Middle frontal gyrus (tissue), 1 donor: ENCODE data around the gene ATP13A5.
A peak's percentile ranks its signal among the peaks of the same experiment; 100 is the strongest.

Experiments
- DNase-seq: peaks from one replicate; pipeline ENCODE4 v3.0.0-alpha.2; 2015; ENCODE audit warnings: low spot score; ENCODE audit errors: extremely low spot score

ATP13A5 gene

GRCh38 chr3:193270451-193270850 is 108.1 kb downstream of the ATP13A5 start:
- no peak for DNase-seq

- no peak for DNase-seq
Observed at GRCh38 chr3:193269343-193270028, 109.1 kb downstream of the ATP13A5 start.

GRCh38 chr3:193262707-193263106 is 115.8 kb downstream of the ATP13A5 start:
- DNase-seq = no peak

GRCh38 chr3:193261970-193262369 is 116.6 kb downstream of the ATP13A5 start:
- no peak for DNase-seq

- no peak for DNase-seq
Observed at GRCh38 chr3:193253986-193254660, 124.4 kb downstream of the ATP13A5 start.

- DNase-seq = no peak
Observed at GRCh38 chr3:193250492-193250891, 128.1 kb downstream of the ATP13A5 start.

GRCh38 chr3:193248848-193249468 is 129.6 kb downstream of the ATP13A5 start:
- DNase-seq = no peak

GRCh38 chr3:193243571-193243970 is 135.0 kb downstream of the ATP13A5 start:
- DNase-seq = no peak

GRCh38 chr3:193241716-193242115 is 136.8 kb downstream of the ATP13A5 start:
- no peak for DNase-seq

- peak; percentile 36 for DNase-seq
Observed at GRCh38 chr3:193240850-193241706, 137.5 kb downstream of the ATP13A5 start, which contains the start of gene PLAAT1. PLAAT1 (plus strand) TSS chr3:193241222; CDS start chr3:193255651, 14,429 bp downstream.

GRCh38 chr3:193240436-193240849 is 138.1 kb downstream of the ATP13A5 start:
- DNase-seq = no peak

GRCh38 chr3:193237030-193237429 is 141.5 kb downstream of the ATP13A5 start:
- peak; percentile 30 for DNase-seq

GRCh38 chr3:193236599-193236998 is 142.0 kb downstream of the ATP13A5 start:
- DNase-seq = no peak

GRCh38 chr3:193231201-193231600 is 147.4 kb downstream of the ATP13A5 start:
- DNase-seq = no peak

GRCh38 chr3:193230610-193231009 is 147.9 kb downstream of the ATP13A5 start:
- no peak for DNase-seq

- no peak for DNase-seq
Observed at GRCh38 chr3:193229851-193230420, 148.6 kb downstream of the ATP13A5 start.

- no peak for DNase-seq
Observed at GRCh38 chr3:193228206-193228605, 150.3 kb downstream of the ATP13A5 start.

- no peak for DNase-seq
Observed at GRCh38 chr3:193225302-193226125, 153.0 kb downstream of the ATP13A5 start.
